H1 (cell line): ENCODE measurements around the gene ASB1.

Experiments used
- BRCA1 ChIP-seq: IDR thresholded peaks from 2 replicates; pipeline ENCODE4 v1.6.1; 2012; ENCODE audit warnings: low read depth, low read length, improper control_type of control experiment
- CEBPB ChIP-seq: IDR thresholded peaks from 2 replicates; pipeline ENCODE4 v1.6.1; 2012; ENCODE audit warnings: low read depth, low read length
- CTCF ChIP-seq, 3 experiments: IDR thresholded peaks; 1 replicate in 2 of 3; 2 replicates in 1 of 3; pipeline versions ENCODE4 v1.5.1 to v1.6.1; 2011; ENCODE audit warnings: low read length in 3 of 3, mild to moderate bottlenecking in 3 of 3, inconsistent platforms in 2 of 3, low read depth in 1 of 3, moderate library complexity in 1 of 3; ENCODE audit not compliant: insufficient read depth in 1 of 3; ENCODE audit errors: control extremely low read depth in 1 of 3
- EZH2 ChIP-seq: fragments of 200-600 bp; sonication (generic); IDR thresholded peaks from 2 replicates; pipeline ENCODE4 v1.7.1; 2012; ENCODE audit warnings: low read depth, mild to moderate bottlenecking, moderate library complexity, low read length, inconsistent platforms; ENCODE audit not compliant: severe bottlenecking
- HDAC2 ChIP-seq, 2 experiments: fragments of 300-600 bp in 1 of 2; sonication (generic) in 1 of 2; IDR thresholded peaks; 2 replicates each; pipeline ENCODE4 v1.6.1; 2011 to 2012; ENCODE audit warnings: low read depth in 2 of 2, low read length in 2 of 2, mild to moderate bottlenecking in 2 of 2, moderate library complexity in 2 of 2, borderline replicate concordance in 1 of 2, inconsistent platforms in 1 of 2
- POLR2A ChIP-seq, 2 experiments: IDR thresholded peaks; 1 replicate in 1 of 2; 2 replicates in 1 of 2; pipeline ENCODE4 v1.6.1; 2011; ENCODE audit warnings: low read depth in 2 of 2, low read length in 2 of 2, mild to moderate bottlenecking in 2 of 2; ENCODE audit errors: control extremely low read depth in 1 of 2
- RXRA ChIP-seq: IDR thresholded peaks from 2 replicates; pipeline ENCODE4 v1.6.1; 2011; ENCODE audit warnings: low read depth, mild to moderate bottlenecking, low read length, moderate library complexity; ENCODE audit not compliant: insufficient read depth
- YY1 ChIP-seq: IDR thresholded peaks from 2 replicates; pipeline ENCODE4 v1.6.1; 2011; ENCODE audit warnings: low read depth, mild to moderate bottlenecking, low read length
- ZNF274 ChIP-seq: IDR thresholded peaks from 2 replicates; pipeline ENCODE4 v1.7.0; 2012; ENCODE audit warnings: low read length, borderline replicate concordance; ENCODE audit errors: extremely low read depth

- TF ChIP-seq EZH2 (no peak), RXRA (no peak), CEBPB (no peak), HDAC2 (IDR thresholded peaks at IDR 0.05; ENCODE audit: borderline replicate concordance in 1 of 2, low read depth in 2 of 2, low read length in 2 of 2) (no peak), ZNF274 (no peak), YY1 (no peak), CTCF (IDR thresholded peaks at IDR 0.05; ENCODE audit: control extremely low read depth in 1 of 3, insufficient read depth in 1 of 3, low read depth in 1 of 3, low read length in 3 of 3) (no peak), POLR2A (IDR thresholded peaks at IDR 0.05; ENCODE audit: control extremely low read depth in 1 of 2, low read depth in 2 of 2, low read length in 2 of 2) (no peak), BRCA1 (no peak)
Observed at GRCh38 chr2:238433941-238434845, 7.5 kb downstream of the ASB1 start.
